CD4-positive, alpha-beta memory T cell (primary cell): Measurements from ENCODE around the gene GPC5. TPM values are rescaled to one million over a fixed set of nuclear protein-coding genes. Genes with fewer than 3 reads are reported as not detected.
"Not testable (repeated sequence)": the region's sequence is repeated elsewhere in the genome, so short reads cannot be mapped to it uniquely, and the experiment has no call there.

Source experiments
- CTCF ChIA-PET: fragments of 350-600 bp; sonication (Branson Sonifier 250); formaldehyde crosslinking; loops from one replicate; lab custom pipeline; 2021; ENCODE audit warnings: inconsistent platforms; ENCODE audit not compliant: partially characterized antibody; lab: Charles Lee
- POLR2A ChIA-PET: fragments of 350-600 bp; sonication (Branson Sonifier 250); formaldehyde crosslinking; loops from one replicate; lab custom pipeline; 2021; ENCODE audit not compliant: partially characterized antibody; lab: Charles Lee
- DNase-seq, 5 donors: peaks; one replicate each; pipeline versions ENCODE4 v3.0.0 to v3.0.0-alpha.2; 2020 to 2022; ENCODE audit warnings: mixed read lengths in 1 of 5
- H3K27ac ChIP-seq: one replicate; pipeline ENCODE4 v1.7.0; 2013; ENCODE audit warnings: low read depth, low read length
- H3K27me3 ChIP-seq: 2 replicates; pipeline ENCODE4 v1.7.0; 2013; ENCODE audit warnings: mild to moderate bottlenecking, low read length, moderate library complexity; ENCODE audit not compliant: insufficient read depth
- H3K36me3 ChIP-seq: 2 replicates; pipeline ENCODE4 v1.7.0; 2013; ENCODE audit warnings: mild to moderate bottlenecking, low read length, moderate library complexity; ENCODE audit not compliant: insufficient read depth
- H3K4me1 ChIP-seq: 2 replicates; pipeline ENCODE4 v1.7.0; 2013; ENCODE audit warnings: mild to moderate bottlenecking, low read length, moderate library complexity; ENCODE audit not compliant: insufficient read depth
- H3K4me3 ChIP-seq, 2 donors: one replicate each; pipeline ENCODE4 v1.7.0; 2013; ENCODE audit warnings: low read length in 2 of 2, mild to moderate bottlenecking in 1 of 2
- H3K9me3 ChIP-seq, 2 donors: one replicate each; pipeline ENCODE4 v1.7.0; 2013; ENCODE audit warnings: low read length in 2 of 2, control low read depth in 1 of 2; ENCODE audit not compliant: control insufficient read depth in 1 of 2
- H3K27ac Mint-ChIP-seq, 7 donors: one replicate each; pipeline ENCODE4 v1.8.0; 2020 to 2021; ENCODE audit warnings: mixed read lengths in 7 of 7, mild to moderate bottlenecking in 6 of 7, inconsistent platforms in 3 of 7, moderate library complexity in 3 of 7
- H3K27me3 Mint-ChIP-seq, 2 donors: one replicate each; pipeline ENCODE4 v1.8.0; 2020 to 2021; ENCODE audit warnings: mixed read lengths in 2 of 2
- H3K36me3 Mint-ChIP-seq, 2 donors: one replicate each; pipeline ENCODE4 v1.8.0; 2020 to 2021; ENCODE audit warnings: mixed read lengths in 2 of 2, inconsistent platforms in 1 of 2, mild to moderate bottlenecking in 1 of 2
- H3K4me1 Mint-ChIP-seq, 4 donors: one replicate each; pipeline ENCODE4 v1.8.0; 2020 to 2021; ENCODE audit warnings: mixed read lengths in 4 of 4, mild to moderate bottlenecking in 1 of 4
- H3K4me3 Mint-ChIP-seq, 8 donors: one replicate each; pipeline ENCODE4 v1.8.0; 2020 to 2021; ENCODE audit warnings: mixed read lengths in 8 of 8, mild to moderate bottlenecking in 7 of 8, moderate library complexity in 6 of 8, inconsistent platforms in 3 of 8
- H3K9me3 Mint-ChIP-seq, 8 donors: one replicate each; pipeline ENCODE4 v1.8.0; 2020 to 2021; ENCODE audit warnings: mixed read lengths in 8 of 8, mild to moderate bottlenecking in 5 of 8, inconsistent platforms in 3 of 8, moderate library complexity in 1 of 8
- intact Hi-C: fragments of 100-400 bp; cut with micrococcal nuclease; formaldehyde crosslinking; loops from one replicate; pipeline ENCODE4 v1.15.1; 2023
- polyA plus RNA-seq, 2 donors: library from polyadenylated mRNA; unstranded; fragments of 300-500 nt; fragmentation: Illumina TruSeq; gene quantifications; one replicate each; pipeline ENCODE4 v1.2.3, GENCODE V29; 2021
- total RNA-seq, 2 experiments: library from RNA; stranded (reverse); gene quantifications; one replicate each; pipeline ENCODE4 v1.2.3, GENCODE V29; 2021

GPC5 gene
- total and polyA plus RNA-seq, 4 experiments from 2014 or later = 0.14 TPM; not detected in 3

DNA sequence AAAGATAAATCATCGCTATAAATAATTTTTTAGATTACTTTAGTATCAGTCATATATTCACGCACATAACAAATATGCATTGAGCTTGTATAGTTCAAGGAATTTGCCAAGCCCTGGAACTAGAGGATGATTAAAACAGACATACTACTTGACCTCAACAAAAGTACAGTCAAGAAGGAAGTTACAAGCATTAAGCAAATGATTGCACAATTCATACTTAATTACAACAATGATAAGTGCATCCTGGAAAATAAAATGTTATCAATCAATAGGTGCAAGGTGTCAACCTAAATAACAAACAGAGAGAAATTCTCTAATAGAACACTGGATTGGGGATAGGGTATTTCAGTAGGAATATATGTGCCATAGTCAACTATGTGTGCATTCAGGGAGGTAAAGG is 491.2 kb downstream of the GPC5 start:
- POLR2A ChIA-PET = no interaction called here
- H3K4me3 Mint-ChIP-seq = no peak overlapping the region
- H3K4me1 Mint-ChIP-seq = no peaks in the 10 kb centered on the region

GRCh38 chr13:91891141-91891540 is 492.7 kb downstream of the GPC5 start:
- Histone ChIP-seq H3K4me3 (no peak overlapping the region), H3K27ac (no peak overlapping the region), H3K27me3 (no peaks in the 10 kb centered on the region), H3K4me1 (no peaks in the 10 kb centered on the region), H3K9me3 (no peaks in the 10 kb centered on the region), H3K36me3 (no peaks in the 10 kb centered on the region)
- no peak for DNase-seq
- ChIA-PET CTCF (no interaction called here), POLR2A (no interaction called here)
- peaks cover 0 to 14% (median 11%) of the 10 kb centered on the region in 8 donors for H3K9me3 Mint-ChIP-seq
- no peaks in the 10 kb centered on the region for H3K27me3 Mint-ChIP-seq
- intact Hi-C loops = no loop called here
- H3K4me3 Mint-ChIP-seq = no peak overlapping the region
- H3K27ac Mint-ChIP-seq = no peak overlapping the region
- H3K36me3 Mint-ChIP-seq = no peaks in the 10 kb centered on the region
- H3K4me1 Mint-ChIP-seq = no peaks in the 10 kb centered on the region

More for the DNA sequence above, 491.2 kb downstream of the GPC5 start:
- CTCF ChIA-PET = no interaction called here
- H3K9me3 Mint-ChIP-seq = peaks cover 0 to 14% (median 10%) of the 10 kb centered on the region in 8 donors
- H3K27me3 Mint-ChIP-seq = no peaks in the 10 kb centered on the region
- no peak overlapping the region for H3K27ac ChIP-seq
- intact Hi-C loops = no loop called here
- no peaks in the 10 kb centered on the region for H3K27me3 ChIP-seq
- H3K27ac Mint-ChIP-seq = no peak overlapping the region
- no peaks in the 10 kb centered on the region for H3K36me3 Mint-ChIP-seq
- H3K4me1 ChIP-seq = no peaks in the 10 kb centered on the region
- no peaks in the 10 kb centered on the region for H3K36me3 ChIP-seq
- H3K4me3 ChIP-seq = no peak overlapping the region
- no peak for DNase-seq
- no peaks in the 10 kb centered on the region for H3K9me3 ChIP-seq

- no peaks in the 10 kb centered on the region for H3K9me3 ChIP-seq
- H3K36me3 Mint-ChIP-seq = no peaks in the 10 kb centered on the region
- no peak overlapping the region for H3K27ac Mint-ChIP-seq
- H3K4me3 ChIP-seq = no peak overlapping the region
- no peaks in the 10 kb centered on the region for H3K27me3 Mint-ChIP-seq
- H3K4me1 ChIP-seq = no peaks in the 10 kb centered on the region
- peaks cover 0 to 14% (median 9%) of the 10 kb centered on the region in 8 donors for H3K9me3 Mint-ChIP-seq
- DNase-seq = no peak
- CTCF ChIA-PET = no interaction called here
- H3K27ac ChIP-seq = no peak overlapping the region
- no peaks in the 10 kb centered on the region for H3K4me1 Mint-ChIP-seq
- H3K36me3 ChIP-seq = no peaks in the 10 kb centered on the region
- no peaks in the 10 kb centered on the region for H3K27me3 ChIP-seq
- POLR2A ChIA-PET = no interaction called here
- intact Hi-C loops = no loop called here
- H3K4me3 Mint-ChIP-seq = no peak overlapping the region
Observed at GRCh38 chr13:91893040-91893439, 494.6 kb downstream of the GPC5 start.

DNA sequence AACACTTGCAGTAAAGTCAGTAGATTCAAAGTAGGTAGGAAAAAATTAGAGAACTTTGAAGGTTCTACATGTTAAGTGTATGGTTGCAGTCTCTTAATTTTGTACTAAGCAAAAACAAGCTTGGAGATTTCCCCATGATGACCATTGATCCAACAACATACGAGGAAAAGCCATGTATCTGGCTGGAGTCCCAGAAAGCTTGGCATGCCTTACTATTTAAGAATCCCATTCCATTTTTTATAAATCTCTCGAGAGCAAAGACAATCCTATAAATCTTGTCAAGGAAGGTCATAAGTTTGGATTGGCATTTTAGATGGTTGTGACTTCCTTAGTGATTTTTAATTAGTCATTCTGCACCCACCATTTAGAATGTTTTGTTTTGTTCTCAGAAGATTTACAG is 495.9 kb downstream of the GPC5 start:
- H3K9me3 ChIP-seq = no peaks in the 10 kb centered on the region
- no peaks in the 10 kb centered on the region for H3K36me3 Mint-ChIP-seq
- H3K27me3 Mint-ChIP-seq = no peaks in the 10 kb centered on the region
- ChIA-PET CTCF (no interaction called here), POLR2A (no interaction called here)
- H3K27ac Mint-ChIP-seq = no peak overlapping the region
- peaks cover 0 to 14% (median 9%) of the 10 kb centered on the region in 8 donors for H3K9me3 Mint-ChIP-seq
- intact Hi-C loops = no loop called here
- no peak overlapping the region for H3K27ac ChIP-seq
- no peaks in the 10 kb centered on the region for H3K36me3 ChIP-seq
- no peaks in the 10 kb centered on the region for H3K27me3 ChIP-seq
- H3K4me1 Mint-ChIP-seq = no peaks in the 10 kb centered on the region
- H3K4me3 Mint-ChIP-seq = no peak overlapping the region
- DNase-seq = no peak
- H3K4me1 ChIP-seq = no peaks in the 10 kb centered on the region
- H3K4me3 ChIP-seq = no peak overlapping the region

DNA sequence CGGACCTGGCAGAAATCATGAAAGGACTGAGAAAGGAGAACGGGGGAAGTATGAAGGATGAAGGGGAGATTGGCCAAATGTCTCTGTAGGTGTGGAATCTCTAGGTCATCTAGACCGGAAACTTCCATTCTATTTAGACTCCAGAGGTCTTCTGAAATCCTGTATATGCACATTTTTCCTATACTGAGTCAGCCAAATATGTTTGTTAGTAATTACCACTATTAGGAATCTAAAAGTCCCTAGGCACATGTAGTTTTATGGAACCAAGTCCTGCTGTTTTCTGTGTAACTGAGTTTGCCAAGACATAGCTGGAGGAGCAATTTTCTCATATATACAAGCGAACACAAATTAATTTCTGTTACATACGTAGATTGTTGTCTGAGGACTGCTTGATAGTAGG is 498.1 kb downstream of the GPC5 start:
- Mint-ChIP-seq H3K27ac (no peak overlapping the region), H3K9me3 (peaks cover 0 to 10% (median 8%) of the 10 kb centered on the region in 8 donors), H3K4me1 (no peaks in the 10 kb centered on the region), H3K27me3 (no peaks in the 10 kb centered on the region), H3K36me3 (no peaks in the 10 kb centered on the region), H3K4me3 (no peak overlapping the region)
- intact Hi-C loops = no loop called here
- DNase-seq = no peak
- Histone ChIP-seq H3K36me3 (no peaks in the 10 kb centered on the region), H3K4me1 (no peaks in the 10 kb centered on the region), H3K4me3 (no peak overlapping the region), H3K27ac (no peak overlapping the region), H3K9me3 (peaks cover 0 to 3% of the 10 kb centered on the region in 2 donors), H3K27me3 (no peaks in the 10 kb centered on the region)
- ChIA-PET POLR2A (no interaction called here), CTCF (interaction anchor here (0.6 kb wide), 1 partner anchor 859 kb away, joined by 3 read pairs; no protein-coding TSS in a partner anchor)

DNA sequence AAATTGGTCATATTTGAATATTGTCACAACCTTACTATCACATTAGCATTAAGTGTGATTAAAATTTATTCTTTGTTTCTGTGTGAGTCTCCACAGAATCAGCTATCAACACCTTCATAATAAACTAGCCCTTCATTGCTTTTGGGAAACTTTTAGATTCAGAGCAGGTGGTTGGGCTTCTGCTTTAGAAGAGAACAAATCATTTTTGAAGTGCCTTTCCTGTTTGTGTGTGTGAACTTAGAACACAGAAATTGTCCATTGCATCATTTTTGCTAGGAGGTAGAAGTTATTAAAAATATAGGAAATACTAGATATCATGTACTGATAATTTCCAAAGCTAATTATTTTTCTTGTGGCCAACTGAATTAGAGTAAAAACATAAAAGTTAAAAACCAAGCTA is 500.6 kb downstream of the GPC5 start:
- H3K27ac Mint-ChIP-seq, H3K9me3 ChIP-seq, H3K4me1 Mint-ChIP-seq, DNase-seq, intact Hi-C loops, POLR2A ChIA-PET, H3K27me3 Mint-ChIP-seq, H3K4me3 ChIP-seq, CTCF ChIA-PET, H3K36me3 Mint-ChIP-seq, H3K27me3 ChIP-seq, H3K36me3 ChIP-seq, H3K4me1 ChIP-seq, H3K27ac ChIP-seq, H3K4me3 Mint-ChIP-seq: not testable (repeated sequence)
- H3K9me3 Mint-ChIP-seq = peaks cover 0 to 12% (median 7%) of the 10 kb centered on the region in 8 donors

DNA sequence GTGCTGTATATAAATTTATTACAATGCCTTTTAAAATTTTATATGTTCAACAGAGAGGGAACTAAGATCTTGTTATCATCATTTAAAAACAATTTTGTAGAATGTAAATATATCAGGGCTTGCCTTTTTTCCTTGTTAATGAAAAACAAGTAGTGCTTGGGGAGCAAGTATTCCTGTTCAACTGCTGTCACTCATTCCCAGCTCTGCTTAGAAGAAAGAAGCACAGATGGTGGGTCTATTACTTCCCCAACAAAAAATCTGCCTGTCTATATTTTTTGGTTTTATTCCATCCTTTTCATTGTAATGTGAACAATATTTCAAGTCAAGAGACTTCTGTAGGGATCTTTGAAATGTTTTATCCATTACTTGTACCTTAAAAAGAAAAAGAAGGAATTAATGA is 503.9 kb downstream of the GPC5 start:
- no peaks in the 10 kb centered on the region for H3K36me3 Mint-ChIP-seq
- no peak overlapping the region for H3K27ac ChIP-seq
- H3K9me3 ChIP-seq = peaks cover 0 to 3% of the 10 kb centered on the region in 2 donors
- H3K4me3 Mint-ChIP-seq = no peak overlapping the region
- ChIA-PET CTCF (no interaction called here), POLR2A (no interaction called here)
- H3K4me1 Mint-ChIP-seq = no peaks in the 10 kb centered on the region
- no peaks in the 10 kb centered on the region for H3K4me1 ChIP-seq
- H3K9me3 Mint-ChIP-seq = peaks cover 0 to 9% (median 3%) of the 10 kb centered on the region in 8 donors
- DNase-seq = no peak
- no peaks in the 10 kb centered on the region for H3K36me3 ChIP-seq
- H3K27me3 Mint-ChIP-seq = no peaks in the 10 kb centered on the region
- no peak overlapping the region for H3K4me3 ChIP-seq
- no peaks in the 10 kb centered on the region for H3K27me3 ChIP-seq
- no peak overlapping the region for H3K27ac Mint-ChIP-seq
- intact Hi-C loops = no loop called here

- H3K9me3 ChIP-seq = peaks cover 0 to 3% of the 10 kb centered on the region in 2 donors
- DNase-seq = no peak
- Mint-ChIP-seq H3K27me3 (no peaks in the 10 kb centered on the region), H3K4me1 (no peaks in the 10 kb centered on the region), H3K27ac (no peak overlapping the region), H3K36me3 (no peaks in the 10 kb centered on the region), H3K4me3 (no peak overlapping the region), H3K9me3 (peaks cover 0 to 9% (median 3%) of the 10 kb centered on the region in 8 donors)
- ChIA-PET POLR2A (no interaction called here), CTCF (no interaction called here)
- no peak overlapping the region for H3K27ac ChIP-seq
- no peaks in the 10 kb centered on the region for H3K27me3 ChIP-seq
- no peaks in the 10 kb centered on the region for H3K4me1 ChIP-seq
- no peaks in the 10 kb centered on the region for H3K36me3 ChIP-seq
- intact Hi-C loops = no loop called here
- no peak overlapping the region for H3K4me3 ChIP-seq
Observed at GRCh38 chr13:91904005-91904404, 505.6 kb downstream of the GPC5 start.
